ENCODE results near the gene ENPP6.
"Not testable (repeated sequence)": the region's sequence is repeated elsewhere in the genome, so short reads cannot be mapped to it uniquely, and the experiment has no call there.

Gene ENPP6

GRCh38 chr4:184231573-184231972, 13.9 kb upstream of the ENPP6 start:
- H3K4me3 ChIP-seq (ENCODE audit: control insufficient read depth, low read depth, low read length) = no peak overlapping the region

GRCh38 chr4:184228056-184228705, 10.5 kb upstream of the ENPP6 start:
- TF ChIP-seq CTCF (IDR thresholded peaks at IDR 0.05; ENCODE audit: control insufficient read depth, insufficient read depth, low read depth, low read length, missing control alignments) = no peak
- no peak for DNase-seq (ENCODE audit: low read depth)
- no peak overlapping the region for H3K4me3 ChIP-seq (ENCODE audit: control insufficient read depth, low read depth, low read length)

More at GRCh38 chr4:184231573-184231972, 13.9 kb upstream of the ENPP6 start:
- TF ChIP-seq CTCF (IDR thresholded peaks at IDR 0.05; ENCODE audit: control insufficient read depth, insufficient read depth, low read depth, low read length, missing control alignments) = no peak
- DNase-seq (ENCODE audit: low read depth) = no peak

- TF ChIP-seq CTCF (IDR thresholded peaks at IDR 0.05; ENCODE audit: control insufficient read depth, insufficient read depth, low read depth, low read length, missing control alignments) = no peak
- DNase-seq (ENCODE audit: low read depth) = no peak
- no peak overlapping the region for H3K4me3 ChIP-seq (ENCODE audit: control insufficient read depth, low read depth, low read length)
Observed at GRCh38 chr4:184216515-184216914, 1.2 kb downstream of the ENPP6 start.

- H3K4me3 ChIP-seq (ENCODE audit: control insufficient read depth, low read depth, low read length) = no peak overlapping the region
- no peak for TF ChIP-seq CTCF (IDR thresholded peaks at IDR 0.05; ENCODE audit: control insufficient read depth, insufficient read depth, low read depth, low read length, missing control alignments)
- no peak for DNase-seq (ENCODE audit: low read depth)
Observed at GRCh38 chr4:184215709-184216328, 1.9 kb downstream of the ENPP6 start.

- no peak for TF ChIP-seq CTCF (IDR thresholded peaks at IDR 0.05; ENCODE audit: control insufficient read depth, insufficient read depth, low read depth, low read length, missing control alignments)
- DNase-seq (ENCODE audit: low read depth) = no peak
Observed at GRCh38 chr4:184214931-184215330, 2.7 kb downstream of the ENPP6 start.

GRCh38 chr4:184207734-184208607, 9.7 kb downstream of the ENPP6 start:
- not testable (repeated sequence) for DNase-seq (ENCODE audit: low read depth); H3K4me3 ChIP-seq (ENCODE audit: control insufficient read depth, low read depth, low read length)

More at GRCh38 chr4:184214931-184215330, 2.7 kb downstream of the ENPP6 start:
- no peak overlapping the region for H3K4me3 ChIP-seq (ENCODE audit: control insufficient read depth, low read depth, low read length)

GRCh38 chr4:184205243-184205642, 12.4 kb downstream of the ENPP6 start:
- DNase-seq (ENCODE audit: low read depth) = no peak
- no peak overlapping the region for H3K4me3 ChIP-seq (ENCODE audit: control insufficient read depth, low read depth, low read length)
- no peak for TF ChIP-seq CTCF (IDR thresholded peaks at IDR 0.05; ENCODE audit: control insufficient read depth, insufficient read depth, low read depth, low read length, missing control alignments)
